Activated T-cell treated with anti-CD3 and anti-CD28 coated beads, Interleukin-2, amount 50 U/mL, for 72 hours (primary cell): ENCODE data around the gene ICE2. TPM values are rescaled to one million over a fixed set of nuclear protein-coding genes. Genes with fewer than 3 reads are reported as not detected.
A peak's percentile ranks its signal among the peaks of the same experiment; 100 is the strongest.
"Not testable (repeated sequence)": the region's sequence is repeated elsewhere in the genome, so short reads cannot be mapped to it uniquely, and the experiment has no call there.

Source experiments
- ATAC-seq, 2 donors: fragments of 150-1000 bp; cut with Tn5 transposase; replicated peaks in 1 of 2; 2 replicates each; pipeline ENCODE4 v1.10.0; 2021; ENCODE audit warnings: moderate library complexity in 2 of 2, mild to moderate bottlenecking in 1 of 2
- DNase-seq, 2 donors: peaks; one replicate each; pipeline ENCODE4 v3.0.0; 2021 to 2022; ENCODE audit warnings: mixed read lengths in 1 of 2
- H3K27ac Mint-ChIP-seq: one replicate; pipeline ENCODE4 v1.8.0; 2022; ENCODE audit warnings: mild to moderate bottlenecking, moderate library complexity, mixed read lengths
- H3K27me3 Mint-ChIP-seq: one replicate; pipeline ENCODE4 v1.8.0; 2022; ENCODE audit warnings: low read depth, mixed read lengths
- H3K36me3 Mint-ChIP-seq, 2 donors: one replicate each; pipeline ENCODE4 v1.8.0; 2022; ENCODE audit warnings: mixed read lengths in 2 of 2, mild to moderate bottlenecking in 1 of 2; ENCODE audit not compliant: insufficient read depth in 2 of 2
- H3K4me1 Mint-ChIP-seq: one replicate; pipeline ENCODE4 v1.8.0; 2022; ENCODE audit warnings: low read depth, mixed read lengths
- H3K4me3 Mint-ChIP-seq, 2 donors: one replicate each; pipeline ENCODE4 v1.8.0; 2022; ENCODE audit warnings: mild to moderate bottlenecking in 2 of 2, mixed read lengths in 2 of 2, moderate library complexity in 2 of 2
- H3K9me3 Mint-ChIP-seq, 2 donors: one replicate each; pipeline ENCODE4 v1.8.0; 2022; ENCODE audit warnings: mixed read lengths in 2 of 2
- total RNA-seq, 2 donors: library from RNA; stranded (reverse); gene quantifications; one replicate each; pipeline ENCODE4 v1.2.3, GENCODE V29; 2022

ICE2 gene
- total RNA-seq, 2 donors from 2014 or later = 81.5 to 91.7 TPM

- peaks cover 21% of the 10 kb centered on the region for H3K4me1 Mint-ChIP-seq
- no peaks in the 10 kb centered on the region for H3K27me3 Mint-ChIP-seq
- H3K36me3 Mint-ChIP-seq = no peaks in the 10 kb centered on the region
- no peak for DNase-seq
- no peak overlapping the region for H3K4me3 Mint-ChIP-seq
- no peaks in the 10 kb centered on the region for H3K9me3 Mint-ChIP-seq
- peak overlapping the region; percentile 18 for H3K27ac Mint-ChIP-seq
- peak in 1 of 2 donors; percentile 62 for ATAC-seq
These were observed 70.4 kb downstream of the ICE2 start for GRCh38 chr15:60408463-60408981.

GRCh38 chr15:60407415-60407805 lies 71.5 kb downstream of the ICE2 start:
- no peak for ATAC-seq
- Mint-ChIP-seq H3K9me3 (no peaks in the 10 kb centered on the region), H3K4me1 (peaks cover 21% of the 10 kb centered on the region), H3K27ac (no peak overlapping the region), H3K27me3 (no peaks in the 10 kb centered on the region), H3K36me3 (no peaks in the 10 kb centered on the region), H3K4me3 (no peak overlapping the region)
- no peak for DNase-seq

GRCh38 chr15:60406513-60407414 lies 72.2 kb downstream of the ICE2 start:
- no peak for ATAC-seq
- no peaks in the 10 kb centered on the region for H3K36me3 Mint-ChIP-seq
- DNase-seq = no peak
- no peak overlapping the region for H3K4me3 Mint-ChIP-seq
- peaks cover 21% of the 10 kb centered on the region for H3K4me1 Mint-ChIP-seq
- no peak overlapping the region for H3K27ac Mint-ChIP-seq
- H3K27me3 Mint-ChIP-seq = no peaks in the 10 kb centered on the region
- H3K9me3 Mint-ChIP-seq = no peaks in the 10 kb centered on the region

- no peak for ATAC-seq
These were observed 73.5 kb downstream of the ICE2 start for GRCh38 chr15:60405399-60405798.

GRCh38 chr15:60404351-60404750 lies 74.6 kb downstream of the ICE2 start:
- ATAC-seq, H3K27me3 Mint-ChIP-seq, H3K36me3 Mint-ChIP-seq, H3K4me3 Mint-ChIP-seq, H3K27ac Mint-ChIP-seq, DNase-seq, H3K9me3 Mint-ChIP-seq: not testable (repeated sequence)
- H3K4me1 Mint-ChIP-seq = peaks cover 23% of the 10 kb centered on the region

More at GRCh38 chr15:60405399-60405798, 73.5 kb downstream of the ICE2 start:
- Mint-ChIP-seq H3K9me3 (no peaks in the 10 kb centered on the region), H3K27ac (no peak overlapping the region), H3K36me3 (no peaks in the 10 kb centered on the region), H3K27me3 (no peaks in the 10 kb centered on the region), H3K4me1 (peaks cover 21% of the 10 kb centered on the region), H3K4me3 (no peak overlapping the region)
- DNase-seq = no peak

GRCh38 chr15:60400944-60401343 lies 78.0 kb downstream of the ICE2 start:
- DNase-seq = no peak
- no peak overlapping the region for H3K4me3 Mint-ChIP-seq
- peaks cover 11% of the 10 kb centered on the region for H3K27me3 Mint-ChIP-seq
- H3K36me3 Mint-ChIP-seq = peaks cover 3 to 4% of the 10 kb centered on the region in 2 donors
- H3K9me3 Mint-ChIP-seq = no peaks in the 10 kb centered on the region
- no peak overlapping the region for H3K27ac Mint-ChIP-seq
- no peak for ATAC-seq
- H3K4me1 Mint-ChIP-seq = peaks cover 22% of the 10 kb centered on the region

GRCh38 chr15:60399931-60400330 lies 79.0 kb downstream of the ICE2 start:
- H3K4me3 Mint-ChIP-seq = peak overlapping the region in 1 of 2 donors; percentile 73
- peaks cover 12% of the 10 kb centered on the region for H3K27me3 Mint-ChIP-seq
- H3K36me3 Mint-ChIP-seq = peaks cover 3 to 4% of the 10 kb centered on the region in 2 donors
- H3K4me1 Mint-ChIP-seq = peaks cover 23% of the 10 kb centered on the region
- peak overlapping the region; percentile 34 for H3K27ac Mint-ChIP-seq
- DNase-seq (no peak), ATAC-seq (no peak)
- no peaks in the 10 kb centered on the region for H3K9me3 Mint-ChIP-seq

- peak overlapping the region; percentile 34 for H3K27ac Mint-ChIP-seq
- H3K27me3 Mint-ChIP-seq = peaks cover 12% of the 10 kb centered on the region
- H3K4me1 Mint-ChIP-seq = peaks cover 26% of the 10 kb centered on the region
- H3K9me3 Mint-ChIP-seq = no peaks in the 10 kb centered on the region
- ATAC-seq (no peak), DNase-seq (no peak)
- peak overlapping the region; percentile 73 to 84 for H3K4me3 Mint-ChIP-seq
- H3K36me3 Mint-ChIP-seq = peaks cover 3 to 4% of the 10 kb centered on the region in 2 donors
These were observed 79.6 kb downstream of the ICE2 start for GRCh38 chr15:60399246-60399915.

- peaks cover 12% of the 10 kb centered on the region for H3K27me3 Mint-ChIP-seq
- H3K4me1 Mint-ChIP-seq = peaks cover 41% of the 10 kb centered on the region
- peaks cover 3 to 6% of the 10 kb centered on the region in 2 donors for H3K36me3 Mint-ChIP-seq
- ATAC-seq = peak; percentile 83 to 85
- no peaks in the 10 kb centered on the region for H3K9me3 Mint-ChIP-seq
- H3K27ac Mint-ChIP-seq = peak within 1 kb of the TSS; percentile 70
- peak within 1 kb of the TSS; percentile 86 to 87 for H3K4me3 Mint-ChIP-seq
- peak; percentile 85 for DNase-seq
These were observed 81.0 kb downstream of the ICE2 start, which contains the start of gene ANXA2 for GRCh38 chr15:60397772-60398445. Gene ANXA2 (minus strand): TSS chr15:60397986. CDS start chr15:60386075, 11,911 bp downstream.

GRCh38 chr15:60396958-60397771 lies 81.8 kb downstream of the ICE2 start:
- peaks cover 12% of the 10 kb centered on the region for H3K27me3 Mint-ChIP-seq
- no peaks in the 10 kb centered on the region for H3K9me3 Mint-ChIP-seq
- peaks cover 3 to 8% of the 10 kb centered on the region in 2 donors for H3K36me3 Mint-ChIP-seq
- H3K4me1 Mint-ChIP-seq = peaks cover 47% of the 10 kb centered on the region
- DNase-seq (peak; percentile 73 to 77), ATAC-seq (peak; percentile 62 to 68)
- peak overlapping the region; percentile 86 to 87 for H3K4me3 Mint-ChIP-seq
- peak overlapping the region; percentile 70 for H3K27ac Mint-ChIP-seq

- Mint-ChIP-seq H3K4me3 (peak overlapping the region; percentile 86 to 87), H3K9me3 (no peaks in the 10 kb centered on the region), H3K36me3 (peaks cover 3 to 8% of the 10 kb centered on the region in 2 donors), H3K27me3 (peaks cover 12% of the 10 kb centered on the region), H3K27ac (no peak overlapping the region), H3K4me1 (peaks cover 51% of the 10 kb centered on the region)
- DNase-seq = no peak
- ATAC-seq = no peak
These were observed 82.4 kb downstream of the ICE2 start for GRCh38 chr15:60396560-60396957.

- Mint-ChIP-seq H3K9me3 (no peaks in the 10 kb centered on the region), H3K4me1 (peaks cover 55% of the 10 kb centered on the region), H3K4me3 (peak overlapping the region; percentile 86 to 87), H3K36me3 (peaks cover 3 to 8% of the 10 kb centered on the region in 2 donors), H3K27me3 (peaks cover 12% of the 10 kb centered on the region), H3K27ac (no peak overlapping the region)
- DNase-seq (no peak), ATAC-seq (no peak)
These were observed 82.8 kb downstream of the ICE2 start for GRCh38 chr15:60396100-60396499.
